NCI-H460 (cell line): ENCODE measurements around the gene CBLN3. TPM values are rescaled to one million over a fixed set of nuclear protein-coding genes. Genes with fewer than 3 reads are reported as not detected.
"Not testable (repeated sequence)": the region's sequence is repeated elsewhere in the genome, so short reads cannot be mapped to it uniquely, and the experiment has no call there.

Experiments used
- DNase-seq: peaks from one replicate; pipeline ENCODE4 v3.0.0-alpha.2; 2016; ENCODE audit warnings: low read depth; ENCODE audit errors: extremely low read depth
- total RNA-seq: library from RNA; depleted of rRNA; stranded (reverse); fragments of >200 nt; shearing (Covaris generic); gene quantifications from 2 replicates; pipeline ENCODE4 v1.2.3, GENCODE V29; 2014; rRNA removed

Gene CBLN3
- total RNA-seq, 1 experiment from 2014 or later: 1.2 TPM

DNA sequence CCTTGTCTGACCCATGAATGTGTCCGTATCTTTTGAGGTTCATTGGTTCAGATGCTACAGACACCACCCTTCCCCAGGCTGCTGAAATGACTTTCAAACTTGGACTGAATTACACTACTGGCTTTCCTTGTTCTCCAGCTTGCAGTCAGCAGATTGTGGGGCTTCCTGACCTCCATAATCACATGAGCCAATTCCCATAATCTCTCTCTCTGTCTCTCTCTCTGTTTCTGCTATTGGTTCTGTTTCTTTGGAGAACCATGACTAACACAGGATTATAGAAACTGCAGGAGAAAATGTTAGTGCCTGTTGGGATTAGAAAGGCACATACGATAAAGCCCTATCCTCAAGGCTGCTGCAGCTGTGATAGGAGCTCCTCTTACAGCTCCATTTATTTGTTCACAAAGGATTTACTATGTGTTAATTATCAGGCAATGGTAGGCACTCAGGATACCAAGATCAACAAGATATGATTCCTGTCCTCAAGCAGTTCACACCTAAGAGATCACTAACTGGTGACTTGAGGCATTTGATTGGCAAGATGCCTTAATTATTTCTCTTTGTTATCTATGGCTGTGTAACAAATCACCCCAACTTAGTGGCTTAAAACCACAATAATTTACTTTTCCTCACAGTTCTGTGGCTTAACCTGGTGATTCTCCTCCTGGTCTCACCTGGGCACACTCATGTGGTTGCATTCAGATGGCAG lies 40.8 kb downstream of the CBLN3 start:
- no peak for DNase-seq

DNA sequence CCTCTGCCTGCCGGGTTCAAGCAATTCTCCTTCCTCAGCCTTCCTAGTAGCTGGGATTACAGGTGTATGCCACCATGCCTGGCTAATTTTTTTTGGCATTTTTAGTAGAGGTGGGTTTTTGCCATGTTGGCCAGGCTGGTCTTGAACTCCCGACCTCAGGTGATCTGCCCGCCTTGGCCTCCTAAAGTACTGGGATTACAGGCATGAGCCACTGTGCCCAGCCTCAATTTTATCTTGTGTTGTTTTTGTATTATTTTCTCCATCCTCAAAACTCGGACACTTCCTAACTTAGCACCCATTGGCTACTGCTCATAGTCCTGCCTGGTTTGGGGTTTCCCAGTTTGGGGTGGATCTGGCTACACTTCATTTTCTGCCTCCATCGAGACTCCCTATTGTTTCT lies 41.9 kb downstream of the CBLN3 start:
- DNase-seq: not testable (repeated sequence)

DNA sequence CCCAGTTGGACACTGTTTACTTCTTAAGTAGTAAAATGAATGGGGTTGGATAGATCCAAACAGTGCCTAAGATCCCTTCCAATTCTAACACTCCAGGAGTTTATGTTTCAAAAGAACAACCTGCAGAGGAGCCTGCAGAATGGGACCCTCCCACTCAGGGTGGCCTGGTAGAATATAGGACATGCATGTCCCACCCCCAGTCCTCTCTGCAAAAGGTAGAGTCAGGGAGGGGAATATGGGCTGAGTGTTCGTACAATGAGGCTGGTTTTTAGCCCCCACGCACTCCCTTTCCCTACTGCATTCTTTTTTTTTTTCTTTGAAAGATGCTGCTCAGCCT lies 42.5 kb downstream of the CBLN3 start:
- no peak for DNase-seq

DNA sequence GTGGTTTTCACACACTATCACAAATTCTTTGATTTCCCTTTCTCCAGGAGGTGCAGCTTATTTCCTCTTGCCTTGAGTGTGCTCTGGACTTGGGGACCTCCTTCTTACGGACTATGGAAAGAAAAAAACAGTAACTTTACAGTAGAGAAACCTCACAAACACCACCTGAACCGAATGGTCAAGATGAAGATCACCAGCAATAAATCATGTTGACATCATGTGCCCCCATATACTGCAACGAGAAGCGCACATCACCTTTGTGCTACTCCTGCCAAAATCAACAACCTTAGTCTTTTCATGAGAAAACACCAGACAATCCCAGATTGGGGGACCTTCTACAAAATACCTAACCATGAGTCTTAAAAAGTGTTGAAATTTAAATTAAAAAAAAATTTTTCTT lies 43.9 kb downstream of the CBLN3 start:
- no peak for DNase-seq

DNA sequence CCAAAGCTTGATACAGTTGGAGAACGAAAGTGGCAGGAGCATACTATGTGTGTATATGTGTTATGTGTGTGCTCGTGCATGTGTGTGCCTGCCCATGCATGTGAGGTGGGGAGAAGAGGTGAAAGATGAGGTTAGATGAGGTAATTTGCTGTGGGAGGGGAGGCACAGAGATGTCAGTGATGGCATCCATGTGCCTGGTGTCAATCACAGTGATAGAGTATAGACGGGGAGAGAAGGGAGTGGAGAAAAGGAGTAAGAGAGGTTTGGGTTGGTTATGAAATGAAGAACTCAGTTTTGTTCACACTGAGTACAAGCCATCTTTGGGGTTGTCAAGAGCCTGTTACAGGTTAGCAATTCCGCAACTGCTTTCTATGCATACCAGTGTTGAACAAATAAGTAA lies 45.3 kb downstream of the CBLN3 start:
- DNase-seq: no peak

DNA sequence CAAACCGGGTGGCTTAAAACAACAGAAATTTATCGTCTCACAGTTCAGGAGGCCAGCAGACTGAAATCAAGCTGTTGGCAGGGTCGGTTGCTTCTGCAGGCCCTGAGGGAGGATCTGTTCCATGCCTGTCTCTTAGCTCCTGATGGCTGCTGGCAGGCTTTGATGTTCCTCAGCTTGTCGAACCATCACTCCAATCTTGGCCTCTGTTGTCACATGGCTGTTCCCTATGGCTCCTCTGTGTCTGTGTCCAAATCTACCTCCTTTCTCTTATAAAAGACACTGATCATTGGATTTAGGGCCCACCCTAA lies 47.5 kb downstream of the CBLN3 start:
- DNase-seq: no peak

DNA sequence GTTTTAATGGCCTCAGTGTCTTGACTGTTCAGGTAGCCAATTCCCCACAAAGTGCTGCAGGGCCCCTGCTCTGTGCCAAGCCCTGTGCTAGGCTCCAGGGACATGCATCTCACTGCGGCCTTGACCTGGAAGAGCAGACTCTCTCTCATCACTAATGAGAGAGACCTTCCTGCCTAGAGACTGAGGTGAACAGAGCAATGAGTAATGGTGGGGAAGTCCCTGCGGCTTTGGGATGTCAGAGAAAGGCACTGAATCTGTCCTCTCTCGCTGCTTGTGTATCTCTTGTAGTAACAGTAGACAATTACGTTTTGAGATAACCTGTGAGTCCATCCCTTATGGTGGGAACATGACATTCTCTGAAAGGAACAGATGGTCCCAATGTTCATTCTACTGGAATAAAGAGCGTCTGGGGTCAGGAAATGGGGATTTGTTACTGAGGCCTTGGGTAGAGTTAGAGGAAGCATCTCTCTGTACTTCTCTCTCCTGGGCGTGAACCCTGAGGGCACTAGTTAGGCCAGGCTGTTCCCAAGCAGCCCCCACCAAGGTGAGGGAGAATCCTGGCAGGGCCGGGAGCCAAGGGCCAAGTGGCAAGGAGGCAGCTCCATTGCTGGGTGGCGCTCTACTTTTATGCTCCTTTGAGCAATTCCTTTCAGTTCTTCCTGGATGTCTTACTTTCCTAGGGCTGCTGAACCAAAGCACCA lies 48.0 kb downstream of the CBLN3 start:
- no peak for DNase-seq

DNA sequence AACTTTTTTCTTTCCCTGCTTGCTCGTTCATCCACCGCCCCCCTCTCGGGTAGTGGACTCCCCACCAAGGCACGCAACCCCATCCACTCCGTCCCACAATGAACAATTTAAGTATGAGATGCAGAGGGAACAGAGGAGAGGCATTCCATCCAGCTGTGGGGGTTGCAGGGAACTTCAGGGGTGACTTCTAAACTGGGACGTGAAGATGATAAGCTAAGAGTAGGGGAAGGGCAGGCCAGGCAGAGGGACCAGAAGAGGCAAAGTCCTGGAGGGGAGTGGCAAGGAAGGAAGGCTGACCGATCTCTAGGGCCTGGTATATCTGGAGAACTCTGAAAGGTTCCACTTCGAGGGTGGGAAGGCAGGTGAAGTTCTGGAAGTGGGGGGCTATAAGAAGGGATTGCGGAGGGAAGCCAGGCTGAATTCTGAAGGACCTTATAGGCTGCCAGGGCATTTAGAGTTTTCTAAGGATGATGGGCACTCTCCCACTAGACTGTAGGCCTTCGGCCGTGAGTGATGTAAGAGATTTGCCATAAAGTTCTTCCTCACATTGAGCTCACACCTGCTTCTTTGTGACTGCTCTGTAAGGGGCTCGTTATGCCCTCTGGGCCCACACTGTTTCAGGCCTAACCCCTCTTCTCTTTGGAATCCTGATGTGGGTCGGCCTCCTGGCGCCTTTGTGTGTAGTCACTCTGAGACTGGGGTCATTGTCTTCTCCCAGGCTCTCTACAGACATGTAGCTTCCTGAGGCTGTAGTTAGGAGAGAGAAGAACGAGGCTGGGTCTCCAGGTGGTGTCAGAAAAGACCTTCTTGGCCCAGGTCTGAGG lies 49.3 kb downstream of the CBLN3 start:
- no peak for DNase-seq

DNA sequence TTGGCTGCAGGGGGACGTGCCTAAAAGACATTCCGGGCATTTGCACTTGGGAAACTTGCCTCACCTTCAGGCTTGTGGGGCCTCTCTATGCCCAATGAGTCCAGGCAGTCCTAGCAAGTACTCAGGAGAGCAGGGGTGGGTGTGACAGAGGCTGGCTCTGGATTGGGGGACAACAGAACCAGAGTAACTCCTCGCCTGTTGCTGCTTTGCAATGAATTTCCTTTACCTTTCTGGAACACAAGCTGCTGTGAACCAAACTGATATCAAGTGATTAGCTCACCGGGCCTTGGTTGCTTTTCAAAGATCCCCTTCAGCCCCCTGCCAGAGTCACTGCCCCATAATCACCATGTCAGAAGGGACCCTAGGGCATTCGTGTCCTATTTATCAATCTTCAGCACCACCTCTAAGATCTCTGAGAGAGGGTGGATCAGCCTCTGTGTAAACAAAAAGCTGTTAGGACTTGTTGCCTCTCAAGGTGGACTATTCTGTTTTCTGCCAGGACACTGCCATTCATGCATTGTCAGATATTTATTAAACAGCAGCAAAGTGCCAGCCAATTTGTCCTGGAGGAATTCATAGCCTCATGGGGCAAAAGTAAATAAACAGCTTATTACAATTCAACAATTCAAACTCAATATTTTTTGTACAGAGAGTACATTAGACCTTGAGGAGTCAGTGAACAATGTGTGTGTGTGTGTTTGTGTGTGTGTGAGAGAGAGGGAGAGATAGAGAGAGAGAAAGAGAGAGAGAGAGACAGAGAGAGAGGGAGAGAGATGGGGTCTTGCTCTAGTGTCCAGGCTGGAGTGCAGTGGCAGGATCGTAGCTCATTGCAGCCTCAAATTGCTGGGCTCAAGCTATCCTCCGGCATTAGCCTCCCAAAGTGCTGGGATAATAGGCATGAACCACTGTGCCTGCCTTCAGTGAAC lies 50.2 kb downstream of the CBLN3 start:
- no peak for DNase-seq

DNA sequence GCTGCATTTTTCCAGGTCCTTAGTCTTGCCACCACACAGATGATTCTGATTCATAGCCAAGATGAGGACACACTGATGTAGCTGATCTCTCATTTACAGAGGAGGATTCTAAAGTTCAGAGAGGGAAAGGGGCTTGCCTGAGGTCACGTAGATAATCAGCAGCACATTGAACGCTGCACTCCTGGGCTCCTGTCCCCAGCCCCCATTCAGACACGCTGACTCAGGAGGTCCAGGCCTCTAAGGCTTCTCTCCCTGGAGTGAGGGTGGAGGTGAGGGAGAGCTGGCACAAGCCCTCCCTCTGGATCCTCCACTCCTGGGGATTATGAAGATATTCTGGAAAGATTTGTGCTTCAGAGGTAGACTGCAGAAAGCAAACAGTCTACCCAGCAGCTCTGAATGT lies 51.1 kb downstream of the CBLN3 start:
- DNase-seq: no peak

DNA sequence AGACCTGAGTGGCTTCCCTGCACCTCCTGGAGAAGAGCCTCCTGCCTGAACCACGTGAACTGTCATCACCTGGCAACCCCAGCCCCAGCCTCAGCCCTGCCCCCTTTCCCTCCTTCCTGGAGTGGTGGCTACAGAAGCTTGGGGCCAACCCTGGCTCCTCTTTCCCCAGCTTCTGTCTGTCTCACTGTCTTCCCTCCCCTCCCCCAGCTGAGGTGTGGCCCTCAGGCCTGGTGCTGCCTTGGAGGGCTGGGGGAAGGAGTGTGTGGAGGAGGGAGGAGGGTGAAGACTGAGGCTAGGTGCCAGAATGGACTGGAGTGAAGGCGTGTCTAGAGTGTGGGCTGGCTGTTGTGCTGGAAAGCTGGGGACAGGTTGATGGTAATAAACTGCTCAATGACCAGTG lies 51.8 kb downstream of the CBLN3 start:
- no peak for DNase-seq

DNA sequence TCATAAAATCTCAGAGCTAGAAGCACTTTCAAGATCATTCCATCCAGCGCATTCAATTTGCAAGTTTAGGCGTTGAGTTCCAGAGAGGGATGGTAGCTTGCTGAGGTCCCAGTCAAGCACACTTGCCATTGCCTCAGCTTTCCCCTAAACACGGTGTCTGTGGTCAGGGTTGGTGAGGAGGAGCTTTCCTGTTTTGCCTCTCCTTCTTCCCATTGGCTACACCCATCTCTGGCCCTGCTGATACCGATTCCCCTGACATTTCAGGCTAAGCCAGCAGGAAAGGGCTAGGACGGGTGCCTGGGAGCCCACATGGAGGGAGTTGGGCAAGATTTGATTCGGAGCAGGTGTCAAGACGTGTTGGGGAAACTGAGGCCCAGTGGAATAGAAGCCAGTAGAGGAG lies 52.3 kb downstream of the CBLN3 start:
- no peak for DNase-seq

Other genes starting within 250 kb of the CBLN3 start
- 38.9 and 48.8 TPM in 2 replicates for gene IPO4, start 240.9 kb downstream of the CBLN3 start, total RNA-seq
- gene TM9SF1, start 234.2 kb downstream of the CBLN3 start, total RNA-seq: 61.4 and 63.5 TPM in 2 replicates
- gene TSSK4, start 224.0 kb downstream of the CBLN3 start, total RNA-seq: 0.20 TPM in 1 of 2 replicates, not detected in the other
- 51.2 and 82.4 TPM in 2 replicates for gene CHMP4A, start 216.2 kb downstream of the CBLN3 start, total RNA-seq
- gene MDP1, start 213.6 kb downstream of the CBLN3 start, total RNA-seq: 15.0 and 20.2 TPM in 2 replicates
- 207 and 223 TPM in 2 replicates for gene NEDD8, start 197.3 kb downstream of the CBLN3 start, total RNA-seq
- 88.7 and 89.5 TPM in 2 replicates for gene GMPR2, start 196.7 kb downstream of the CBLN3 start, total RNA-seq
- 46.9 and 48.7 TPM in 2 replicates for gene TINF2, start 187.0 kb downstream of the CBLN3 start, total RNA-seq
- gene TGM1, start 166.5 kb downstream of the CBLN3 start, total RNA-seq: 5.2 TPM in 2 replicates
- gene RABGGTA, start 158.1 kb downstream of the CBLN3 start, total RNA-seq: 32.2 and 34.2 TPM in 2 replicates
- 8.5 and 9.6 TPM in 2 replicates for gene DHRS1, start 129.9 kb downstream of the CBLN3 start, total RNA-seq
- gene NOP9, start 129.8 kb downstream of the CBLN3 start, total RNA-seq: 16.2 and 16.6 TPM in 2 replicates
- not detected in 2 replicates for gene CIDEB, start 121.7 kb downstream of the CBLN3 start, total RNA-seq
- gene LTB4R2, start 119.5 kb downstream of the CBLN3 start, total RNA-seq: 7.7 and 8.6 TPM in 2 replicates
- gene LTB4R, start 118.2 kb downstream of the CBLN3 start, total RNA-seq: 11.1 and 13.4 TPM in 2 replicates
- gene ADCY4, start 94.6 kb downstream of the CBLN3 start, total RNA-seq: 0.40 TPM in 1 of 2 replicates, not detected in the other
- not detected in 2 replicates for gene RIPK3, start 89.7 kb downstream of the CBLN3 start, total RNA-seq
- 17.7 and 23.6 TPM in 2 replicates for gene NFATC4, start 61.5 kb downstream of the CBLN3 start, total RNA-seq
- gene NYNRIN, start 30.7 kb downstream of the CBLN3 start, total RNA-seq: 0.12 and 0.17 TPM in 2 replicates
- 51.1 and 58.3 TPM in 2 replicates for gene KHNYN, start 286 bp upstream of the CBLN3 start, total RNA-seq
- 22.6 and 24.7 TPM in 2 replicates for gene SDR39U1, start 13.1 kb upstream of the CBLN3 start, total RNA-seq
- gene CMA1, start 78.6 kb upstream of the CBLN3 start, total RNA-seq: not detected in 2 replicates
- not detected in 2 replicates for gene CTSG, start 146.6 kb upstream of the CBLN3 start, total RNA-seq
- not detected in 2 replicates for gene GZMH, start 180.0 kb upstream of the CBLN3 start, total RNA-seq
- gene GZMB, start 204.5 kb upstream of the CBLN3 start, total RNA-seq: not detected in 2 replicates